ENCODE results near the gene SNX8.
A peak's percentile ranks its signal among the peaks of the same experiment; 100 is the strongest.

Gene SNX8

DNA sequence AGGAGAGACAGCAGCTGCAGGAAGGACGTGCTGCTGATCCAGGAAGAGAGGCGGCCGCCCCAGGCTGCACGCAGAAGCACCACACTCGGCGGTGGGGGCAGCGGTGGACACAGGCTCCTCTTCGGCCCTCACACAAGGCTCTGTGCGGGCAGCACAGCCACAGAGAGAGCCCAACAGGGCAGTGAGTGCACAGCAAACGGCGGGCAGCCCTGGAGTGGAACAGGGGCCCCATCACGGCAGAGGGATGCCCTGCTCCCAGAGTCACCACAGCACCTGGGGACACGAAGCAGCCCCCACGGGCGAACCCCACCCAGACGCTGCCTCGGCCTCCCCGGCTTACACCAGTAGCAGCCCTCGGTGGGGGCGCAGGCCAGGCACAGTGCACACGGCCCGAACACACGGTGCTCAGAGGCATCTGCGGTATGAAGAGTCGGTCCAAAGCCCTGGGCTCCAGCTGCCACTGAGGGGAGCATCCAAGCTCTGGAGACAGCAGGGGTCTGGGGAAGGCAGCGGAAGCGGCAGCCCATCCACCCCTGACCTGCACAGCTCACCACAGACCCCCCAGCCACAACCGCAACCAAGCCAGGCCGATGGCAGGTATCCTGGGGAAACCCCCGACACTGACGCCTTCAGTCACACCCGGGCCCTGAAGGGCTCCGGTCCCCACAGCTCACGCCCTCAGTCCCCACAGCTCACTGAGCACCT is 55.4 kb downstream of the SNX8 start:
- no peak for DNase-seq

DNA sequence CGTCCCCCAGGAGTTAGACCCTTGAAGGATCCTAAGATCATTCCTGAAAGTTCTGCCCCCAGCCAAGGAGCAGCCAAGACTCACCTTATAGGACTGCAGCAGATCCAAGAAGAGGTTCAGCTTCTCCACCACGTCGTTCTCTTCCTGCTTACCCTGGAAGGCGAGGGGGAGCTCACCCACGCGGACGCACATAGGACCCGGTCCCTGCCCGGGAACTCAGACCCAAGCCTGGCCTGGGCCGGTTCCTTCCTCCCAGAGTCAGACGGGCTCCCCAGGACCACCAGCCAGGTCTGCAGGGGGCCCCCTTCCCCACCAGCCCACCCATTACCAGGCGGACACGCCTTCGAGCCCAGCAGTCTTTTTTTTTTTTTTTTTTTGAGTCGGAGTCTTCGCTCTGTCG is 56.6 kb downstream of the SNX8 start:
- no peak for DNase-seq

DNA sequence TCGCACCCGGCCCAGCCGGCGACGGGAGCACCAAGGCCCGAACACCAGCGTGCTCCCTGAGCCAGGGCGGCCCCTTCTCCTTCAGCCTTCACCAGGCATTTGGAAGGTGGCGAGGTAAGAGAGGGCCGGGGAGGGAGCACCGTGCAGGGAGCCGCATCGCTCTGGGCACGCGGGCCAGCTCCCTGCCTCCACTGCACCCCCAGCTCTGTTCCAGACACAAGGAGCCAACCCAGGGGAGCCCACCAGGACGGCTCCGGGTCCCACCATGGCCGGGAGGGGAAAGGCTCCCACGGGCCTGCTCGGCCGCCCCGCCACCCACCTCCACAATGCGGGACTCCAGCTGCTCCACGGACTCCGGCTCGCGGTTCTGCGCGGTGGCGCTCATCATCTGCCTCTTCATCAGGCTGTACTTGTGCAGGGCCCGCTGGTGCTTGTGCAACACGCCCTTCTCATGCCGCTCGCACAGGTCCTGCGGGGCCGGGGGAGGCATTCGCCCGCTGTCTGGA is 57.1 kb downstream of the SNX8 start:
- no peak for DNase-seq

DNA sequence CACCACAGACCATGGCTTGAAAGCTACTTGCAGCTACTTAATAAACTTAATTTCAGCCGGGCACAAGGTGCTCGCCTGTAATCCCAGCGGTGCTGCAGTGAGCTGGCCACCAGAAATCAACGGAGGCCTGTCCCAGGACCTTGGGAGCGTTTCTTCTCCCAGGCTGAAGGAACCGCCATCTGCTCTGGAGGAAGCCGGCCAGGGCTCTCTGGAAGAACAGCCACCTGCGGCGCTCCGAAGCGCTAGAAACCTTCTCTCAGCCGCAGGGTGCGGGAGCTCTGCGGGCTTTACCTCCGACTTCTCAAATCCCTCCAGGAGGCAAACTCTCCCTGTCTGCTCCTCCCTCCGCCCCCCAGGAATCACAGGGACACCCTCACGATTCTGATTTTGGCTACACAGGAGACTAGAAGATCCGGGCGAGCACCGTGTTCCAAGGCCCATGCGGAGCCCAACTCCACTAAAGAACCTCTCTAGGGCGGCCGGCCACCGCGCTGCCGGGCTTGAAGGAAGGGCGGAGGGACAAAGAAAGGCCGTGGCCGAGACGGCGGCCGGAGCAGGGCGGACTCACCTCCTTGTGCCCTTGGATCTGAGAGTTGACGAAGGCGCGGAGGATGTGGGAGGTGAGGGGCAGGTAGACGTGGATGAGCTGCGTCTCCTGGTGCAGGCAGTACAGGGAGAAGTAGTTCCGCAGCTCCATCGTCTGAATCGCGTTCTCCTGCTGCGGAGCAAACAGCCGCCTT is 57.8 kb downstream of the SNX8 start:
- no peak for DNase-seq

DNA sequence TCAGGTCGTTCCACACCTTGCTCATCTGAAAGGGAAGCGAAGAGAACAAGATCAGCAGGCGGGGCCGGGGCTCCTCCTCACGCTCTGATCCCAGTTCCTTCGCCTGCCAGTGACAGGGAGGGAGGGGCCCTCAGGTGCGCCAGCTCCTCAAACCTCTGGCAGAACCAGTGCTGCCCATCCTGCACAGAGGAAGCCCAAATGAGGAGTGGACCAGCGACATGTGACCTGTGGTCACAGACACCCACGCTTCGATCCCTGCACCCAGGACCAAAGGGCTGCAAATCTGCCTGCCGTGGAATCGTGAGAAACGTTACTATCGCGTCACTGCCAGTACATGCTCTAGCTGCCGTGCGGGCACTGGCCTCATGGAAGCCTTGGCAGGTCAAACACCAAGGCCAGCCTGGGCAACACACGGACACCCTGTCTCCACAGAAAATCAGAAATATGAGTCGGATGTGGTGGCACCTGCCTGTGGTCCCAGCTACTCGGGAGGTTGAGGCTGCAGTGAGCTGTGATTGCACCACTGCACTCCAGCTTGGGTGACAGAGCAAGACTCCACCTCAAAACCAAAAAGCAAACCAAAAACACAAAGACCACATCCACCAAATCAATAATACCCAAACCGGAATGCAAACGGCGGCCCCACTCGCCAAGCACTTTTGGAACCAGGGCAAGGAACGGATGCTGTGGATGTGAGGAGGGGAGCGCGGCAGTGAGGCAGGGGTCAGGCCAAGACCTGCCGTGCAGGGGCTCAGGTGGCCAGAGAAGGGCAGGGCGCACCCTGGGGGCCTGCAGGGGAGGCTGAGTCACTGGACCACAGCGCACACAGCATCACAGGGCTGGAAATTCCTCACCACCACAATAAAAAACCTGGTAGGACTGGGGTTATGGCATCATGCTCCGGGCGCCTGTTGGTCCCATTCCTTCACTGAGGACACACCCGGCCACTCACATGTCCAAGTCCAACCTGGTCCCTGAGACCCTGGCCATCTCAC is 58.8 kb downstream of the SNX8 start:
- no peak for DNase-seq

DNA sequence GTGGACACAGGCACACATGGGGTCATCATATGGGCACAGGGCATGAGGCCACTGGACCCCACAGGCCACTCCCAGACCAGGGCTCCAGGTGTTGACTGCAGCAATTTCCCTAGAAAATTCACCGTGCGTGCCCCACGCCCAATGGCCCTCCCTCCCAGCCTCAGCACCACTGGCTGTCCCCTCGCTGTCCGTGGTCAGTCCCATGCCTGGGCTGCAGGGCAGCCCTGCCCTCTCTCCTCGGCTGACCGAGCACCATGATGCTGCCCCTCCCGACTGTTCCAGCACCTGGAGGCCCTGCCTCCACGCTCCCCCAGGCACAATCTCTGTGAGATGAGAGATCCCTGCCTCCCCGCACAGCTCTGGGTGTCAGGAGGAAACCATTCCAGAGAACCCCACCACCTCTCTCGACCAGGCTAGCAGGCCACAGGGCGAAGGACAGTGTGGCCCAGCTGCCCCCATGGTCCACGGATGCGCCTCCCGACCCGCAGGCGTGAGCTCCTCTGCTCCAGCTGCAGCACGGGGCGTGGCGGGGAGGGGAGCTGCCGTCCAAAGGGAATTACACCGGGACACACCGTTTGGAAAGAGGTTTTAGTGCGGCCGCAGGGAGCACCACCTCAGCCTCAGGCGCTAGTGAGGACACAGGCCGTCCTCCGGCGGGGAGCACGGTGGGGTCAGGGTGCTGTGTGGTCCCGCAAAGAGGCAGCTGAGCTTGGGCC is 59.7 kb downstream of the SNX8 start:
- DNase-seq = no peak

DNA sequence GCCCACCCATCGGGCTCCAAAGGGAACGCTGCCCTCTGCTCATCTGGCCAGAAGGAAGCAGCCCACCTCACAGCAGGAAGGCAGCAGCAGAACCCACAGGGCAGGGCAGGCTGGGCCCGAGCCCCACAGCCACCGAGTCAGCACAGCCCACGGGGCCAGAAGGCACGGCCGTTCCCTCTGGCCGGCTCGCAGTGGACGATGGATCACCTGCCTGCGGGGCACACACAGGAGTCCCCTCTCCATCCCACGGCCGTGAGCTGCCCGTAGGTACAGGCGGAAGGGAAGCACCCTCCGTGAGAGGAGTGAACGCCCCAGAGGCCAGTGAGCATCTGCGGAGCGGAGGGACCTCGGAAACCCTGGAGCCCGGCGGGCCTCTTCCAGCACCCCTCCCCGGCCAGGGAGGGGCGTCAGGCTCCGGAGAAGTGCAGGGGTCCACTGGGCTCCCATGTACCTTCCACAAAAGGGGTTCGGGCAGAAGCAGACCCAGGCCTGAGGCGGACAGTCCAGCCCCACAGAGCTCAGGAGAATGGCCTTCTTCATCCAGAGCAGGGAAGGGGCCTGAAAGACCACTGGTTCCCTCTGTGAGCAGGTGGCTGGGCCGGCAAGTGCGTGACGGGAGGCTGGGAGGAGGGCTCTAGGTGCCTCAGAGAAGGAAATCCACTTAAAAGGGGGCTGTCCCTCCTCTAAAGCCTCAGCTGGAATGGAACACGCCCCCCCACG is 60.6 kb downstream of the SNX8 start:
- DNase-seq = no peak

DNA sequence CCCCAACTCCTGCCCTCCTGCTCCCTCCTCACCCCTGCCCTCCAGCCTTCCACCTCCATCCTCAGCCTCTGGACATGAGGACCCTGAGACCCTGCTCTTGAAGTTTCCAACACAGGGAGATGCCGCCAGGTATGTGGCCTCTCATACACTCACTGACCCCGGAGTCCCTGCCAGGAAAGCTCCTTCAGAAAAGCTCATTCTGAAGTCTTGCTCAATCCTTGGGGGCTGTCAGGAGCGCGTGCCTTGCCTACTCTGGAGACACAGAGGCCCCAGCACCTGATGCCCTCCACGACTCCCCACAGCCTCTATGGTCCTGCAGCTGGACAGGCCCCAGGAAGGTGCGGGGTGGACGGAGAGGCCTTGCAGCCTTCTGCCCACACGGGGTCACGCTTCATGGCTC is 61.2 kb downstream of the SNX8 start:
- DNase-seq = no peak

DNA sequence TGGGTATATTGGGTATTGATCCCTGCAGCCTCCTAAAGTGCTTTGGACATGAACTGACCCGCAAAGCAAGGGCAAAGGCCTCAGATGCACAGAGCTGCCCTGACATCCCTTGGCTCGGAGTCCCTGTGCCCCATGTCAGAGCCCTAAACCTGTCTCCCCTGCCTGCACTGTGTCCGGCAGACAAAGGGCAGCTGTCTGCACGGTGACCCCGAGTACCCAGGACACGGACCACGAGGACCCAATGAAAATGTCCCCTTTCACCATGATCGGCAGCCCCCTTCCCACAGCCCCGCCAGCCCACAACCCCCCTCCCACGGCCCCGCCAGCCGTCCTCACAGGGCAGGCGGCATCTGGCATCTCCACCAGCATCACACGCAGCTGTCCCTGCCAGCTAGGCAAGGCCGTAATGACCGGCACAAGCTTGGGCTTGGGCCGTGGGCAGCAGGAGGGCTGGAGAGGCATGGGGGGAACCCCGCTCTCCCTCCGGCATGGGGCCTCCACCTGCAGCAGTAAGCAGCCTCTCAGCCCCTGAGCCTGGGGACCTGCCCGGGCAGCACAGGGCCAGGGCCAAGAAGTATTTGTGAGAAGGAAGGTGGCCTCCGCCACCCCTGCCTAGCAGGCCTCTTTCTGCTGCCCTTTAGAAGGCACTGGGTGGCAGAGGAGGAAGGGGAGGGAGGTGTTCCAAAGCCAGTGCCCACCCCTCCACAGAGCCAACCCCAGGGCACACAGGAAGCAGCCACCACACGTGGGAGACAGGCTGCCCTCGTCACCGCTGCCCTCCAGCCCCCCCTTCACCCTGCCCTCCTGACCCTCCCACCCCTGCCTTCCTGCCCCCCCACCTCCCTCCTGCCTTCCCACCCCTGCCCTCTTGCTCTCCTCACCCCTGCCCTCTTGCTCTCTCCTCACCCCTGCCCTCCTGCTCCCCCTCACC is 62.1 kb downstream of the SNX8 start:
- DNase-seq = no peak

DNA sequence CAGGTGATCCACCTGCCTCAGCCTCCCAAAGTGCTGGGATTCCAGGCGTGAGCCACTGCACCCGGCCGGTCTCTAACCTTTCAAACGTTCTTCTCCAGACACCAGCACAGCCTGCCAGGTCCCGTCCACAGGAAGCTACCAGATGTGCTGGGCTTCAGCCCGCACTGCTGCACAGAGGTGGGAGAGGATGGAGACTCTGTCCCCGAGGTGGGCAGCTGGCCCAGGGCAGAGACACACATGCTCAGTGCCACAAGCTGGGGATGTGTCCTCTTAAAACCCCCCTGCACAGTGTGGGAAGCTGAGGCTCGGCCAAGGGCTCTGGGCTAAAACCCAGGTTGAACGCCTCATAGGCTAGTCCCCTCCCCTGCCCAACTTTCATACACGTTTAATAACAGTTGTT is 62.9 kb downstream of the SNX8 start:
- DNase-seq = no peak

DNA sequence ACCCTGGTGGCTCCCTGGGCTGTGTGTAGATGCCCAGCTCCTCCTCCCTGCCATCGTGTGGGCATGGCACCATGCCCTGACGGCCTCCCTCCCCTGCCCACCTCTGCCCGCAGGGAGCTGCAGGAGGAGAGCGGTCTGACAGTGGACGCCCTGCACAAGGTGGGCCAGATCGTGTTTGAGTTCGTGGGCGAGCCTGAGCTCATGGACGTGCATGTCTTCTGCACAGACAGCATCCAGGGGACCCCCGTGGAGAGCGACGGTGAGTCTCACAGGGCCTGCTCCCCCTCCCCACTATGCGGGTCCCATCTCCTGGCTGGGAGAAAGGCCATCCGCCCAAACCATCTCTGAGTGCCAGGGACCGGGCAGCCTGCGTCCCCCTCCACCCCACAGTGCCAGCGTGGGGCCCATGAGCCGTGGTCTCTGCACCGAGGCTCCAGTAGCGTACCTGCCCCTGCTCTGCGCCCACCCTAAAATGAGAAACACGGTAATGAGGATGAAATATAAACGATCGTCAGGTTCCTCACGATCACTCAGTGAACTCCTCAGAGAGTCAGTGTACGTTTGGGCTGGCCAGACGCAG is 64.4 kb downstream of the SNX8 start:
- DNase-seq = no peak

DNA sequence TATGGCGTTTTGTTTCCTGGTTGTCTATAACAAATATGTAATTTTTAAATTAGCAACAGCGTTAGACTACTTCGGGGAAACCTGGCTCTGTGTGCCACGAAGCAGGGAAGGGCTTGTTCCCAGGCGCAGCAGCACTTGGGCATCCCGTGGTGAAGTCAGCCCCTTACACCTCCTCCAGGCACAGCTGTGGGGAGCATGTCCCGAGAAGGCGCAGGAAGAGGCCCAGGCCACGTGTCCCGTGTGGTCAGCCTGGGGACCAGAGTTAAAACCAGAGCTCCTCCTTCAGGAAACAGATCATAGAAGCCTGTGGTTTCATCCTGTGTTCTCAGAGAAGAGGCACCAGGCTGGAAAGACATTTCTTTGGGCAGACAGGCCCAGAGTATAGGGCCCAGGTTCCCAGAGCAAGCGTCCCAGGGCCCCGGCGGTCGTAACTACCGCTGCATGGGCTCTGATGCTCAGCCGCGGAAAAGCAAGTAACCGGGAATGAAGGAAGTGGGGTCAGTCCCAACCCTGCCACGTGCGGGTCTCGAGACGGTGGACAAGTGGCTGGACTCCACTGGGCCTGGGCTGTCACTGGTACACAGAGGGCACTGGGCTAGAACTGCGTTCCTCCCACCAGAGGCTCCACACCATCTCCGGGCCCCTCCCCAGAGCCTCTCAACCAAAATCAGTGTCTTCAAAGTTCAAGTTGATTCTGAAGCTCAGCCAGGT is 65.1 kb downstream of the SNX8 start:
- peak; percentile 14 to 58 for DNase-seq

DNA sequence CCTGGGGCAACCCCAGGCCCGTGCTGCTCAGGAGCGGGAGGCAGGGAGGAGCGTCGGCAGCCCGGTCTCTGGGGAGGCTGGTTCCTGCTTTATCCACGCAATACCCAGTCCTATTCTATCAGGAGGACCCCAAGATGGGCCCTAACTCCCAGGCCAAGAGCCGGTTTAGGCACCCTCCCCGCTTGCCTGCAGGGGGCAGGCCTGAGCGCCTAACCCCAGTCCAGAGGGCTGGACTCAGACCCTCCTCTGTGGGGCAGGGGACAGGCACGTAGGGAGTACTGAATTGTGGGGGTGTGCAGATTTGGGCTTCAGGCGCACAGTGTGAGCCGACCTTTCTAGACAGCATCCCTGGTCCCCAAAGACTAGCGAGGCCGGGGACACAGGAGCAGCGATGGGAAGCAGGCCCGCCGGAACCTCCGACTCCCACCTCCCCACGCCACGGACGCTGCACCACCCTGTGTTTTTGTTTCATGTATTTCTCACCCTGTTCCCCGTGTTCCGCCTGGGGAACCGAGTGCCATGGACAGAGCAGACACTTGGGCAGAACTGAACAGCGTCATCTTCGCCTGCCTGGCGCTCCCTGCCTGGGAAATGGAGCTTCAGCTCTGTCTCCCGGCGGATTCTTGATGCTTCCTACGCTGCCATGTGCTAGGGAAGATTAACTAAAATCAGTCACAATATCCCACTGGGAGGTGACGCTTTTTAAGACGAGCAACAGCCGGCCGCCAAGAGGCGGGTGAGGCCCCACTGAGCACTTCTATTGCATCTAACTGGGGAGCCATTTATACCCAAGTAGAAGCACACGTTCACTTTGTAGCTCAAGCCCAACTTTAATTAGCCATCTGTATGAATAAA is 66.9 kb downstream of the SNX8 start:
- no peak for DNase-seq

DNA sequence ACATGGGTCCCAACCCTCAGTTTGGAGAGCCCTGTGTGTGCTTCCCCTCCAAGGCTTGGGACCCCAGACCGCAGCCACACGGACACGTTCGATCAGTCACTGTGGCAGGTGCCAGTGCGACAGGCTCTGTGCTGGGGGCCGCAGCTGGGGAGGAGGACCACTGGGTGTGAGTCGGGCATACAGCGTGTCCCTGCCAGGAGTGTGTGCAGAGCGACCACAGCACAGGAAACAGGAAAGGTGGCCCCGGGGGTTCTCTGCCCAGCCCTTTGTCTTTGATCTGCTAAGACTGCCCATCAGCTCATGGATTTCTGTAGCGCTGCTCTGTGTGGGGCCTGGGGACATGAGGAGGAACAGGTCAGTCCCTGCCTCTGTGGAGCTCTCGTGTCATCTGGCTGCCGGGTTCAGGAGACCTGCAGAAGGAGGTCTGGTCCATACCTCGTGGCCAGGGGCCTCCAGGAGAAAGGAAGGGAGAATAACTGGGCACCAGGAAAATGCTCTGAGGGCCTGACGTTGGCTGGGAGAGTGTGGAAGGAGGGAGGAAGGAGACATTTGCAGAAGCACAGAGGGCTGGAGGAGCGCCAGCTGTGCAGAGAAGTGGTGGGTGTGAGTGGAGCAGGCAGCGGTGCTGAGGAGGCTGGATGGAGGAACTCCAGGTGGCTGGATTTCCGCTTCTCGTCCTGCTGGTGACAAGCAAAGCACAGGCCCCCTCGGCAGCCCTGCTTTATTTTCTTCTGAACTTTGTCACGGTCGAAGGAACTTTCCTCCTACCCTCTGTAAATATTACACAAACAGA is 68.2 kb downstream of the SNX8 start:
- DNase-seq = peak in 1 of 2 donors; percentile 66

DNA sequence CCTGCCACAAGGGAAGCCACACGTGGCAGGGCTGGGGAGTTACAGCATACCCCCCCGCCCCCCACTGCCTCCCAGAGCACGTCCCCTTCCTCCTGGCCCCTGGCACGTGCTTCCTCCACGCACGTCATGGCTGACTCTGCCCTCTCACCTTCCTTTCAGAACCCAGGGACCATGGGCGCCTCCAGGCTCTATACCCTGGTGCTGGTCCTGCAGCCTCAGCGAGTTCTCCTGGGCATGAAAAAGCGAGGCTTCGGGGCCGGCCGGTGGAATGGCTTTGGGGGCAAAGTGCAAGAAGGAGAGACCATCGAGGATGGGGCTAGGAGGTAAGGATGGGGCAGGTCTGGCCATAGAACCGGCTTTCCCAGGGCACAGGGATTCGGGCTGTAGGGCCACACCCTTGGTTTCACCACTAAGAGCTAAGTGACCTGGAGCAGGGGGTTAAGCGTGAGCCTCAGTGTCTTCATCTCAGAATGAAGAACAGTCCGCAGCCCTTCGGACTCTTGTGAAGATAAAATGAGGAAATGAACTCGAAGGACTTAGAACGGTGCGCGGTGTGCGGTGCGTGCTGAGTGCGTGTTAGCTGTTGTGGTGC is 69.7 kb downstream of the SNX8 start:
- DNase-seq = no peak

DNA sequence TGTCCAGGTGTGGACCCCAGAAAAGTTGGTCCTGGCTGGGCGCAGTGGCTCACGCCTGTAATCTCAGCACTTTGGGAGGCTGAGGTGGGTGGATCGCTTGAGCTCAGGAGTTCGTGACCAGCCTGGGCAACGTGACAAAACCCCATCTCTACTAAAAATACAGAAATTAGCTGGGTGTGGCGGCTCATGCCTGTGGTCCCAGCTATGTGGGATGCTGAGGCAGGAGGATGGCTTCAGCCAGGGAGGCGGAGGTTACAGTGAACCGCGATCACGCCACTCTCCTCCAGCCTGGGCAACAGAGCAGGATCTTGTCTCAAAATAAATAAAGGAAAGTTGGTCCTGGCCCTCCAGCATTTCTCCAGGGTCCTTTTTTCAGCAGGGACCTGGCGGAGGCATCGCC is 70.8 kb downstream of the SNX8 start:
- DNase-seq = no peak

Measured in bone marrow (tissue), 2 donors.